Spleen (tissue), 7 donors: ENCODE data around the gene UTS2B.

ENCODE experiments used
- CTCF ChIP-seq, 11 experiments: fragments of 200-600 bp in 7 of 11; fragments of 450-650 bp in 4 of 11; sonication (generic) in 4 of 11; IDR thresholded peaks in 8 of 11; conservative IDR thresholded peaks in 3 of 11; 1 replicate in 7 of 11; 2 replicates in 4 of 11; pipeline versions ENCODE4 v1.4.0 to v1.8.0; 2016 to 2021; ENCODE audit warnings: antibody characterized with exemption in 11 of 11, inconsistent platforms in 4 of 11, mild to moderate bottlenecking in 1 of 11
- POLR2AphosphoS5 ChIP-seq, 3 donors: sonication (generic); formaldehyde crosslinking; IDR thresholded peaks; one replicate each; pipeline ENCODE4 v1.5.1; 2017; ENCODE audit warnings: antibody characterized with exemption in 3 of 3
- donor health status: DM: no; HTN: no; CAD: no; lungs with moderate emphysema.
- donor health status: DM: no; HTN: no; CAD: no.
- donor health status: DM: no; HTN: no; CAD: no.

- TF ChIP-seq CTCF (IDR thresholded peaks at IDR 0.05 in 8 of 11, conservative IDR thresholded peaks at IDR 0.05 in 3 of 11) (no peak), POLR2AphosphoS5 (IDR thresholded peaks at IDR 0.05) (no peak)
Observed at GRCh38 chr3:191253089-191253799, 77.1 kb downstream of the UTS2B start.
